ENCODE results near the gene DFFA.

The DFFA gene

DNA sequence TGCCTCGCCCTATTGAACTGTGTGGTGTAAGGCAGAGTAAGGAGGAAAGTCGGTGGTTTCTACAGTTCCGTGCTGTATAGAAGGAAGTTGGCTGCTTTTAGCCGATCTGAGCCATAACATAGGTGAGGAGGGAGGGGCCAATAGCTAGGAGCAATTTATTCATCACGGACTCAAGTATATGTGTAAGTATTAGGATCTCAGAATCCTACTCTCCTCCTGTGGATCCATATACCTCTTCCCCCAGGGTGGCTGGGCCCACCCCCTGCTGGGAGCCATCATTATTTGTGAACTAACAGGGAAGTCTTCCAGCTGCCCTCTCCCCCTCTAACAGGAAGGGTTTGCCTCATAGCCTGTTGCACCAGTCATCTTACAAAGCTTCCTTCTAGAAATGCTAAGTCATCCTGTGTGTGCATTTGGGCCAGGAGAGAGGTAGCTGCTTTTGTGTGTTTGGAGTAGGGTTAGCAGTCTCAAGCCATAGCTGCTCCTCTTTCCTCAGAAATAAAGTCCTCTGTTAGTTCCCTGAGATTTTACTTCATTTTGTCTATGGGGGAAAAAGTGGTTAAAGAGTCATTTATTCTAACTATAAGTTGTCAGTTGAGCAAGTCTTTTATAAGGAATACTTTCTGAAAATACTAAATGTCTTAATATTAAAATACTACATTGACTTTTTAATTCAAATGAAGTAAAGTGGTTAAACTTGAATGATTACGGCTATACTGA, 57.0 kb downstream of the DFFA start:
- H3K4me3 Mint-ChIP-seq: no peak overlapping the region
- H3K36me3 Mint-ChIP-seq (ENCODE audit: low read depth): peaks cover 84% of the 10 kb centered on the region
- no peaks in the 10 kb centered on the region for H3K9me3 Mint-ChIP-seq
- H3K4me1 Mint-ChIP-seq (ENCODE audit: low read depth): peaks cover 8% of the 10 kb centered on the region
- H3K27me3 Mint-ChIP-seq: no peaks in the 10 kb centered on the region
- peak overlapping the region; percentile 71 for H3K27ac Mint-ChIP-seq

- no peak overlapping the region for H3K4me3 Mint-ChIP-seq
- no peaks in the 10 kb centered on the region for H3K9me3 Mint-ChIP-seq
- H3K27me3 Mint-ChIP-seq: no peaks in the 10 kb centered on the region
- peaks cover 9% of the 10 kb centered on the region for H3K4me1 Mint-ChIP-seq (ENCODE audit: low read depth)
- H3K36me3 Mint-ChIP-seq (ENCODE audit: low read depth): peaks cover 76% of the 10 kb centered on the region
- H3K27ac Mint-ChIP-seq: no peak overlapping the region
Observed at GRCh38 chr1:10407201-10407600, 65.1 kb downstream of the DFFA start.
